GM18951 (cell line): ENCODE results near the gene SAMD11.

Experiments used
- POLR2A ChIP-seq: IDR thresholded peaks from 4 replicates; pipeline ENCODE4 v1.6.1; 2011; ENCODE audit warnings: mild to moderate bottlenecking; ENCODE audit not compliant: insufficient read length, insufficient read depth; ENCODE audit errors: extremely low read depth
- in situ Hi-C: fragments of 300-500 bp; cut with MboI; formaldehyde crosslinking; loops from one replicate; pipeline ENCODE4 v1.12.0; 2022; ENCODE audit warnings: low sequenced_read_pairs, mixed read lengths, inconsistent platforms; ENCODE audit not compliant: unreplicated experiment

SAMD11 gene

GRCh38 chr1:938088-938683, 14.5 kb downstream of the SAMD11 start:
- in situ Hi-C loops: no loop called here
- no peak for TF ChIP-seq POLR2A

- no peak for TF ChIP-seq POLR2A
- in situ Hi-C loops: no loop called here
Observed at GRCh38 chr1:938711-939489, 15.2 kb downstream of the SAMD11 start.

DNA sequence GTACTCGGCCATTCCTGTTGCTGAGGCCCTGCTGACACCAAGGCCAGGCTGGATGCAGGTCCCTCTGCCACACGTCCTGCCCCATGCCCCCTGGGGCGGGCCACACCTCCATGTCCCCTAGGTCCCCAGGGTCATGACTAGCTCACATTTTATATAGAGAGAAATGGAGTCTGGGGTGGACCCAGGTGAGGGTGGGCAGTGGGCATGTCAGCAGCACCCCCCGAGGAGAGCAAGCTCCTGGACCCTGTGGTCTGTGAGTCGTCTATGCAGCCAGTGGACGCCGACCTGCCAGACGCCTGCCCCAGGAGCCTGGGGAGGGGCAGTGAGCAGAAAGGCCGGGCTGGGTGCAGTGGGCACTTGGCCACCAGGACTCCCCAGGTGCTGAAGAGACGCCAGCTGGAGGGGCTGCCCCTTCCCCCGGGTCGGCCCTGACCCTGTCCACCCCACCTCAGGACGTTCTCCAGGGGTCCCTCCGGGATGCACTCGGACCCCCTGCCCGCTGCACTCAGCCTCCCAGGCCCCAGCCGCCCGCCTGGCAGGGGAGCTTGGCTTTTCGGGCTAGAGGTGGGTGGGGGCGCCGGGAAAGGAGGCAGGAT, 15.9 kb downstream of the SAMD11 start:
- TF ChIP-seq POLR2A: no peak
- in situ Hi-C loops: no loop called here

- TF ChIP-seq POLR2A: no peak
- in situ Hi-C loops: no loop called here
Observed at GRCh38 chr1:940107-941014, 16.6 kb downstream of the SAMD11 start.

DNA sequence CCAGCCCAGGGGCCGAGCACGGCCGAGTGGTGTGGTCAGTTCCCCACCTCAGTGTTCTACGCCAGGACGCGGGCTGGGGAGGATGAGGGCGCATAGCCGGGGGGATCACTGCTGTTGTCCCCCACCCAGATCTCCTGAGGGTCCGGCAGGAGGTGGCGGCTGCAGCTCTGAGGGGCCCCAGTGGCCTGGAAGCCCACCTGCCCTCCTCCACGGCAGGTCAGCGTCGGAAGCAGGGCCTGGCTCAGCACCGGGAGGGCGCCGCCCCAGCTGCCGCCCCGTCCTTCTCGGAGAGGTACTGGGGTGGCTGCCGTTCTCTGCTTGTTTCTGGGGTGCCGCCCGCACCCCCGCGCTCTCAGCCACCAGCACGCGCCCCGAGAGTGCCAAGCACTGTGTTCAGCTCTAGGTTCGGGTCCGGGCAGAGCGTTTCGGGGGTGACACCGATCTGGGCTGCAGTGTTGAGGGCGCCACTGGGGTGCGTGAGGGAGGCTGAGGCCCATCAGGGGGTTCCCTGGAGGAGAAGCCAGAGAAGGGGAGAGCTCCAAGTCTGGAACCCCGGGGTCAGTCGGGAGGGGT, 17.4 kb downstream of the SAMD11 start:
- in situ Hi-C loops: no loop called here
- TF ChIP-seq POLR2A: no peak

DNA sequence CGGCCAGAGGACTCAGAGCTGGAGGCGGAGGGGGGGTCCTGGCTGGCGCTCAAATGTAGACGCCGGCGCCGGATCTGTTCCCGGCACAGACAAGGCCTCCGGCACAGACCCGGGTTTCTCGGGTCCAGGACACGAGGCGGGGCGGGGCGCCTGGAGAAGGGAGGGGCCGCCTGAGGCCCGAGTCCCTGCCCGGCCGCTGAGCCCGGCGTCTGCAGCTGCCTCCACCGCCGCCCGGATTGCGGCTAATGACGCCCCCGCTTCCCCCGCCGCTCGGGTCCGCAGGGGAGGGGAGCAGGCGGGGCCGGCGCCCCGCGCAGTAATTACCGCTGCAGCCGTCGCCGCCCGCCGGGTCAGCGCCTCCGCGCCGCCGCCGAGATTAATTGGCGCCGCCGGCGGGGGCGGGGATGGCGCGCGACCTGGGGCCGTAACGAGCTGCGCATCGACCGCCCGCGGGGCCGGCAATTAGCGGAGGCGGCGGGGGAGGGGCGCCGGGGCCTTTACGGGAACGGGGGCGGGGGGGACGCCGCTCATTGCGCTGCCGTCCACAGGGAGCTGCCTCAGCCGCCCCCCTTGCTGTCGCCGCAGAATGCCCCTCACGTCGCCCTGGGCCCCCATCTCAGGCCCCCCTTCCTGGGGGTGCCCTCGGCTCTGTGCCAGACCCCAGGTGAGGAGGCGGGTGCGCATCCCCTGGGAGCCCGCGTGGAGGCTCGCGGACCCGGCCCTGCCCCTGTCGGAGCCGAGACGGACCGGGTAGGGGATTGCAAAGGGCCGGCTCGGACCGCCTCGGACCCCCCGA, 18.1 kb downstream of the SAMD11 start:
- no peak for TF ChIP-seq POLR2A
- in situ Hi-C loops: no loop called here

- in situ Hi-C loops: no loop called here
- no peak for TF ChIP-seq POLR2A
Observed at GRCh38 chr1:942411-942821, 18.7 kb downstream of the SAMD11 start.

DNA sequence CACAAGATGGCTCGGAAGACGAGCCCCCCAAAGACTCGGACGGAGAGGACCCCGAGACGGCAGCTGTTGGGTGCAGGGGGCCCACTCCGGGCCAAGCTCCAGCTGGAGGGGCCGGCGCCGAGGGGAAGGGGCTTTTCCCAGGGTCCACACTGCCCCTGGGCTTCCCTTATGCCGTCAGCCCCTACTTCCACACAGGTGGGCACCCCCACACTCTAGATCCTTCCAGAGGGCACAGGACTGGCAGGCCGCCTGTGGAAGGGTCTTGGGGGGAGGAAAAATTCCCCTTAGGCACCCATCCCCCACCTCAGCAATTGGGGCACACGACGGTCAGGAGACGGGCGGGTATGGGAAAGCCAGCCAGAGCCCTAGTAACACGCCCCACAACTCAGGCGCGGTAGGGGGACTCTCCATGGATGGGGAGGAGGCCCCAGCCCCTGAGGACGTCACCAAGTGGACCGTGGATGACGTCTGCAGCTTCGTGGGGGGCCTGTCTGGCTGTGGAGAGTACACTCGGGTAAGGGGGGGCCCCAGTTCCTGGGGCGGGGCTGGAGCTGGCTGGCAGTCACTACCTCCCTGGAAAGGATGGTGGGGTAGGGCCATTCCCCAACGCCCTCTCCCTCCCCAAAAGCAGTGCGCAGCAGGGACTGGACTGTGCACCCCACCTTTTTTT, 19.3 kb downstream of the SAMD11 start:
- in situ Hi-C loops: no loop called here
- TF ChIP-seq POLR2A: peak; percentile 23

DNA sequence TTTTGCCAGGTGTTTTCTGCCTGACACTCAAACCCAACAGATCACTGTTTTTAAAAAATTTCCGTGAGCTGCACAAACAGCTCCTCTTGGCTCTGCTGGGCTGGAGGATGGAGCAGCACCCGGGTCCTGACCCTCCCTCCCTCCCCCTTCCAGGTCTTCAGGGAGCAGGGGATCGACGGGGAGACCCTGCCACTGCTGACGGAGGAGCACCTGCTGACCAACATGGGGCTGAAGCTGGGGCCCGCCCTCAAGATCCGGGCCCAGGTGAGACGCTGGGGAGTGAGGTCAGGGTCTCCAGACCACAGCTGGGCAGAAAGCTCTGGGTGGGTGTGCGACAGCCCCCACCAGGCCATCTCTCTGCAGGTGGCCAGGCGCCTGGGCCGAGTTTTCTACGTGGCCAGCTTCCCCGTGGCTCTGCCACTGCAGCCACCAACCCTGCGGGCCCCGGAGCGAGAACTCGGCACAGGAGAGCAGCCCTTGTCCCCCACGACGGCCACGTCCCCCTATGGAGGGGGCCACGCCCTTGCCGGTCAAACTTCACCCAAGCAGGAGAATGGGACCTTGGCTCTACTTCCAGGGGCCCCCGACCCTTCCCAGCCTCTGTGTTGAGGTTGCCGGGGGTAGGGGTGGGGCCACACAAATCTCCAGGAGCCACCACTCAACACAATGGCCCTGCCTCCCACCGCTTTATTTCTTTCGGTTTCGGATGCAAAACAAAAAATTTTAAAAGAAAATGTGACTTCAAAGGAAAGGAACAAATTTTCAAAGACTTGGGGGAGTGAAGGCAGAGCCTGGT, 20.0 kb downstream of the SAMD11 start:
- in situ Hi-C loops: no loop called here
- TF ChIP-seq POLR2A: no peak

- TF ChIP-seq POLR2A: no peak
- in situ Hi-C loops: no loop called here
Observed at GRCh38 chr1:944341-945325, 20.9 kb downstream of the SAMD11 start.
